ENCODE measurements around the gene PDSS2. TPM values are rescaled to one million over a fixed set of nuclear protein-coding genes. Genes with fewer than 3 reads are reported as not detected.

PDSS2 gene
- total and polyA plus RNA-seq, 9 of the 15 experiments (the other 6 are each of a cell fraction or from before 2014, with no cell fraction given): 5.8 to 21.1 (median 12.0) TPM

DNA sequence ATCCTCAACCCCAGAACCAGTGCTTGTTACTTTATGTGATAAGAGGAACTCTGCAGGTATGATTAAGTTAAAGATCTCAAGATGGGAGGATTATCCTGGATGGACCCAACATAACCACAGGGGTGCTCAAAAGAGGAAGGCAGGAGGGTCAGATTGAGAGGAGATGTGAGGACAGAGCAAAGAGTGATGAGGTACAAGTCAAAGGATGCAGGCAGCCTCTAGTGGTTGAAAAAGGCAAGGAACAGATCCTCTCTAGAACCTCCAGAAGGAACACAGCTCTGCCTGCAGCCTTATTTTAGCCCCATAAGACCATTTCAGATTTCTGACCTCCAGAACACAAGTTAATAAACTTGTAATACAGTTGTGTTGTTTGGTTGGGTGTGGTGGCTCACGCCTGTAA lies 41.2 kb downstream of the PDSS2 start (continued):
- TF ChIP-seq, protein P1, sequence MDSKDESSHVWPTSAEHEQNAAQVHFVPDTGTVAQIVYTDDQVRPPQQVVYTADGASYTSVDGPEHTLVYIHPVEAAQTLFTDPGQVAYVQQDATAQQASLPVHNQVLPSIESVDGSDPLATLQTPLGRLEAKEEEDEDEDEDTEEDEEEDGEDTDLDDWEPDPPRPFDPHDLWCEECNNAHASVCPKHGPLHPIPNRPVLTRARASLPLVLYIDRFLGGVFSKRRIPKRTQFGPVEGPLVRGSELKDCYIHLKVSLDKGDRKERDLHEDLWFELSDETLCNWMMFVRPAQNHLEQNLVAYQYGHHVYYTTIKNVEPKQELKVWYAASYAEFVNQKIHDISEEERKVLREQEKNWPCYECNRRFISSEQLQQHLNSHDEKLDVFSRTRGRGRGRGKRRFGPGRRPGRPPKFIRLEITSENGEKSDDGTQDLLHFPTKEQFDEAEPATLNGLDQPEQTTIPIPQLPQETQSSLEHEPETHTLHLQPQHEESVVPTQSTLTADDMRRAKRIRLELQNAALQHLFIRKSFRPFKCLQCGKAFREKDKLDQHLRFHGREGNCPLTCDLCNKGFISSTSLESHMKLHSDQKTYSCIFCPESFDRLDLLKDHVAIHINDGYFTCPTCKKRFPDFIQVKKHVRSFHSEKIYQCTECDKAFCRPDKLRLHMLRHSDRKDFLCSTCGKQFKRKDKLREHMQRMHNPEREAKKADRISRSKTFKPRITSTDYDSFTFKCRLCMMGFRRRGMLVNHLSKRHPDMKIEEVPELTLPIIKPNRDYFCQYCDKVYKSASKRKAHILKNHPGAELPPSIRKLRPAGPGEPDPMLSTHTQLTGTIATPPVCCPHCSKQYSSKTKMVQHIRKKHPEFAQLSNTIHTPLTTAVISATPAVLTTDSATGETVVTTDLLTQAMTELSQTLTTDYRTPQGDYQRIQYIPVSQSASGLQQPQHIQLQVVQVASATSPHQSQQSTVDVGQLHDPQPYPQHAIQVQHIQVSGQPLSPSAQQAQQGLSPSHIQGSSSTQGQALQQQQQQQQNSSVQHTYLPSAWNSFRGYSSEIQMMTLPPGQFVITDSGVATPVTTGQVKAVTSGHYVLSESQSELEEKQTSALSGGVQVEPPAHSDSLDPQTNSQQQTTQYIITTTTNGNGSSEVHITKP (IDR thresholded peaks at IDR 0.05; ENCODE audit: partially characterized antibody): peak; percentile 15

GRCh38 chr6:107416145-107416544 lies 43.2 kb downstream of the PDSS2 start:
- no peak overlapping the region for H3K9ac ChIP-seq (ENCODE audit: insufficient read depth in 1 of 2, low read depth in 2 of 2, low read length in 2 of 2)
- BruUV-seq (replicated peaks): no TSS peak

More at GRCh38 chr6:107416145-107416544, 43.2 kb downstream of the PDSS2 start:
- H3K4me1 ChIP-seq (replicated peaks in 1 of 2; ENCODE audit: control insufficient read depth in 2 of 2, insufficient read depth in 2 of 2, low read length in 2 of 2): no peaks in the 10 kb centered on the region
- no peak for DNase-seq (ENCODE audit: extremely low read depth in 1 of 4, low spot score in 3 of 4)
- no peaks in the 10 kb centered on the region for H3K9me3 ChIP-seq (replicated peaks; ENCODE audit: control insufficient read depth, insufficient read depth, low read depth, low read length)
- no peaks in the 10 kb centered on the region for H3K9me1 ChIP-seq (ENCODE audit: control insufficient read depth, insufficient read depth, low read length)
- H3K27ac ChIP-seq (ENCODE audit: extremely low read depth, low read depth, low read length): no peak overlapping the region
- FAIRE-seq: no peak
- H4K20me1 ChIP-seq (replicated peaks; ENCODE audit: control insufficient read depth, insufficient read depth, low read length): no peaks in the 10 kb centered on the region
- in situ Hi-C loops (cut with MboI): no loop called here
- no peaks in the 10 kb centered on the region for H3K36me3 ChIP-seq (ENCODE audit: control insufficient read depth, insufficient read depth, low read length)
- no peak overlapping the region for H3K4me2 ChIP-seq (ENCODE audit: insufficient read depth, low read length)
- ChIA-PET POLR2A (no interaction called here), CTCF (ENCODE audit: low intra/inter-chr PET ratio) (no interaction called here)
- WGBS (ENCODE audit: insufficient coverage, low coverage, missing lambda C conversion rate): 54% methylated on average over 4 of the region's 4 CpGs
- H3K4me3 ChIP-seq: no peak overlapping the region
- no peak overlapping the region for H2AFZ ChIP-seq (ENCODE audit: low read depth, low read length)
- intact Hi-C loops (cut with micrococcal nuclease): no loop called here
- no peaks in the 10 kb centered on the region for H3K79me2 ChIP-seq (ENCODE audit: control insufficient read depth, insufficient read depth, low read length)
- no peak for TF ChIP-seq MAFF (IDR thresholded peaks at IDR 0.05; ENCODE audit: low read length)
- TF ChIP-seq, protein P2, sequence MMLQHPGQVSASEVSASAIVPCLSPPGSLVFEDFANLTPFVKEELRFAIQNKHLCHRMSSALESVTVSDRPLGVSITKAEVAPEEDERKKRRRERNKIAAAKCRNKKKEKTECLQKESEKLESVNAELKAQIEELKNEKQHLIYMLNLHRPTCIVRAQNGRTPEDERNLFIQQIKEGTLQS (IDR thresholded peaks at IDR 0.05): no peak
- TF ChIP-seq, protein P2 (CRISPR knock-in tag; conservative IDR thresholded peaks at IDR 0.05): no peak
- no peak for TF ChIP-seq EWSR1 (IDR thresholded peaks at IDR 0.05; ENCODE audit: borderline replicate concordance, low read depth, partially characterized antibody)
- no peak for TF ChIP-seq NFXL1 (CRISPR knock-in tag; IDR thresholded peaks at IDR 0.05)
- no peak for TF ChIP-seq BHLHE40 (IDR thresholded peaks at IDR 0.05; ENCODE audit: low read length)
- TF ChIP-seq FOXJ2 (tag; IDR thresholded peaks at IDR 0.05): no peak
- no peak for TF ChIP-seq ZNF431 (CRISPR knock-in tag; IDR thresholded peaks at IDR 0.05)
- no peak for TF ChIP-seq SMARCA4 (IDR thresholded peaks at IDR 0.05)
- no peak for TF ChIP-seq ZBTB9 (CRISPR knock-in tag; IDR thresholded peaks at IDR 0.05)
- no peak for TF ChIP-seq ZFPM2 (CRISPR knock-in tag; IDR thresholded peaks at IDR 0.05)
- no peak for TF ChIP-seq PPARD (CRISPR knock-in tag; IDR thresholded peaks at IDR 0.05)
- no peak for ATAC-seq
- no peaks in the 10 kb centered on the region for H3K27me3 ChIP-seq (ENCODE audit: control insufficient read depth in 2 of 2, insufficient read depth in 2 of 2, low read length in 2 of 2)
